ENCODE results near the gene ZNF296.
"Not testable (repeated sequence)": the region's sequence is repeated elsewhere in the genome, so short reads cannot be mapped to it uniquely, and the experiment has no call there.

ZNF296 gene

GRCh38 chr19:45076029-45076850, at the start of gene ZNF296:
TSS of gene ZNF296 (minus strand) at chr19:45076478. CDS start at chr19:45076373, 105 bp downstream.
- DNase-seq = no peak

- no peak for DNase-seq
Observed at GRCh38 chr19:45125360-45125759, 49.1 kb upstream of the ZNF296 start.

GRCh38 chr19:45124021-45124420, 47.7 kb upstream of the ZNF296 start:
- DNase-seq = no peak

- no peak for DNase-seq
Observed at GRCh38 chr19:45123440-45123850, 47.2 kb upstream of the ZNF296 start.

DNA sequence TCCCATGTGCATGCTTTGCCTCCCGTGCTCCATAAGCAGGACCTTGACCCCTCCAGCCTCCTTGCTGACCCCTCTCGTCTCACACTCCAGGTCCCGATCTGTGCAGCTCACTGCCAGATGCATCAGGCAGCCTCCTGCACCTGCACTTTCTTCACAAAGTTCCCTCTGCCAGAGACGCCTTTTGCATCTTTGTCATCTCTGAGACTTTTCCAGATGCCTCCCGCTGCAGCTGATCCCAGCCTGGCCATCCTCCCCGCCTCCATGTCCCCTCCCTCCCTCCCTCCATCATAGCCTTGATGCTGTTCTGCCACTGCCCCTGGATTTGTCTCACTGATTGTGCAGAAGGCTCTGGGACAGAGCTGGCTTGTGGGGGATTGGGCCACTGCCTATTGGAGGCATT, 46.6 kb upstream of the ZNF296 start:
- DNase-seq = no peak

DNA sequence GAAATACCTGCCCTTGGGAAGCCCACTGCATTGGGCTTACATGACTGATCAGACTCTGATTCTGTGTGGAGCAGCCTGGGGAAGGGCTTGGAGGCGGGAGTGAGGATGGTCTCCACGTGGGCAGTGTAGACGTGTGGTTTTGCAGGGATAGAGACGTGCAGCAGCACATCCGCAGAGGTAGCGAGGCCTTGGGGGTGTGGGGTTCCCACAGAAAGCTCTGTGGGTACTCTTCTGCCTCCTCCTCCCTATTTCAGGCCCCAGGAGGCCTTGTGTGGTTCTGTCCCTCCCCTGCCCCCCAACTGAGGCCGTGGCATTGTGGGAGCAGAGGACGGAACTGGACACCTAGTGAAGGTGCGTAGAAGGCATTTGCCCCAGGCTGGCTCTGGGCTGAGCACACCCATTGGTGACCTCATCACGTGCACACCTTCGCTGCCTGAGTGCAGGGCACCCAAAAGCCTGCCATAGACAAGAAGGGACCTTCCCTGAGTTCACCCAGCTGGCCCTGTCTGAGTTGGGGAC, 45.6 kb upstream of the ZNF296 start:
- no peak for DNase-seq

- no peak for DNase-seq
Observed at GRCh38 chr19:45119582-45119981, 43.3 kb upstream of the ZNF296 start.

- not testable (repeated sequence) for DNase-seq
Observed at GRCh38 chr19:45118591-45119355, 42.5 kb upstream of the ZNF296 start.

- DNase-seq = no peak
Observed at GRCh38 chr19:45118106-45118505, 41.8 kb upstream of the ZNF296 start.

GRCh38 chr19:45117671-45118070, 41.4 kb upstream of the ZNF296 start:
- DNase-seq = no peak

GRCh38 chr19:45117167-45117594, 40.9 kb upstream of the ZNF296 start:
- peak; percentile 59 for DNase-seq

DNA sequence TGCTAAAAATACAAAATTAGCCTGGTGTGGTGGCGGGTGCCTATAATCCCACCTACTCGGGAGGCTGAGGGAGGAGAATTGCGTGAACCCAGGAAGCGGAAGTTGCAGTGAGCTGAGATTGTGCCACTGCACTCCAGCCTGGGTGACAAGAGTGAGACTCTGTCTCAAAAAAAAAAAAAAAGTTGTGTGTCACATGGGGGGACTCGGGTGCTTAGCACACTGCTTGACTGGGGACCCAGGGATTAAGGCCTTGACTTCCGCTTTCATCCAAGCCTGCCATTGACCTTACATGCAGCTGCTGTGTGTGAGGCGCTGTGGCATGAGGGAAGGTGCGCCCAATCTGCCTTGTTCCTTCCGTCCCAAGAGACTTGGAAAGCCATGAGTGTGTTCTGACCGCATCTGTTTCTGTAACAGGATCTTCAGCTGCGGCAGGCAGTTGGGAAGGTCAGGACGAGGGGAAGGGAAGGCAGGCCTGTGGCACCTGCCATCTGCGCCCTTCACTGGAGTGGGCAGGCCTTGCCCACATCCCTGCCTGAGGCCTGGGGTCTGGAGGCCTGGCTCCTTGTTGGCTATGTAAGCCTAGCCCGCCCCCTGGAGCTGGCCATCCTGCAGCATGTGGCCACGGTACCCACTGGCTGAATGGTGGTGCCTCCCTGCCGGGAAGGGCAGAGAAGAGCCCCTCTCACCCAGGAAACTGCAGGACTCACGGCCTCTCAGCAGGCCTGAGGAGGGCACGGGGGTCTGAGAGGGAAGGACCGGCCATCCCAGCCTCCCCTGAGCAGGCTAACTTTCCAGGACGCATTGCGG, 39.7 kb upstream of the ZNF296 start:
- DNase-seq = no peak

- no peak for DNase-seq
Observed at GRCh38 chr19:45114116-45114515, 37.8 kb upstream of the ZNF296 start.

GRCh38 chr19:45113628-45114027, 37.4 kb upstream of the ZNF296 start:
- peak; percentile 93 for DNase-seq

DNA sequence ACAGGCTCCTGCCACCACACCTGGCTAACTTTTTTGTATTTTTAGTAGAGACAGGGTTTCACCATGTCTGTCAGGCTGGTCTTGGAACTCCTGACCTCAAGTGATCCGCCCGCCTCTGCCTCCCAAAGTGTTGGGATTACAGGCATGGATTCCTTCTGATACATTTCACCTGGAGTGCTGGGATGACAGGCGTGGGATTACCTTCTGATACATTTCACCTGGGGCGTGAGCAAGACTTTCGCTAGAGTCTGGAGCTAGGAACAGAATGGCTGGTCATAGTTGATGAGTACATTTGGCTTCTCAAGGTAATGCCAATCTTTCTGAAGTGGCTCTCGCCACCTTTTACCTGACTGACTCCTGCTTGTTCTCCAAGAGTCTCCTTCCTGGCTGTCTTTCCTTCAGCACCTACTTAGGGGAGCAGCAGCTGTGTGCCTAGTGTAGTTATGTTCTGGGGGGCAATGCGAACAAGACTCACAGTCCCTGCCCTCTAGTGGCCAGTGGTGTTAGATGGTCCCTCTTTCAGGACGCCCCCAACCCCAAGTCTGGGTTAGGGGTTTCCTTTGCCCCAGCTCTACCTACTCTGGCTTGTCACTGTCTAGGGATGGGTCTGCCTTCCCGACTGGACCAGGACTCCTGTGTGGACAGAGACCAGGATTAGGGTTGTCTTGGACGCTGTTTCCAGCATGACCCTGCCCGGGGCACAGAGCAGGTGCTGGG, 36.0 kb upstream of the ZNF296 start:
- DNase-seq = no peak

GRCh38 chr19:45110851-45111266, 34.6 kb upstream of the ZNF296 start:
- DNase-seq = no peak

GRCh38 chr19:45107621-45108150, 31.4 kb upstream of the ZNF296 start:
- no peak for DNase-seq

DNA sequence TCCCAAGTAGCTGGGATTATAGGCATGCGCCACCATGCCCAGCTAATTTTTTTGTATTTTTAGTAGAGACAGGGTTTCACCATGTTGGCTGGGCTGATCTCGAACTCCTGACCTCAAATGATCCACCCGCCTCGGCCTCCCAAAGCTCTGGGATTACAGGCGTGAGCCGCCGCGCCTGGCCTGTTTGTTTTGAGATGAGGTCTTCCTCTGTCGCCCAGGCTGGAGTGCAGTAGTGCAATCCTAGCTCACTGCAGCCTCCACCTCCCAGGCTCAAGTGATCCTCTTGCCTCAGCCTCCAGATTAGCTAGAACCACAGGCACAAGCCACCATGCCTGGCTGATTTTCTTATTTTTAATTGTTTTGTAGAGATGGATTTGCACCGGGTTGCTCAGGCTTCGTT, 30.1 kb upstream of the ZNF296 start:
- not testable (repeated sequence) for DNase-seq

DNA sequence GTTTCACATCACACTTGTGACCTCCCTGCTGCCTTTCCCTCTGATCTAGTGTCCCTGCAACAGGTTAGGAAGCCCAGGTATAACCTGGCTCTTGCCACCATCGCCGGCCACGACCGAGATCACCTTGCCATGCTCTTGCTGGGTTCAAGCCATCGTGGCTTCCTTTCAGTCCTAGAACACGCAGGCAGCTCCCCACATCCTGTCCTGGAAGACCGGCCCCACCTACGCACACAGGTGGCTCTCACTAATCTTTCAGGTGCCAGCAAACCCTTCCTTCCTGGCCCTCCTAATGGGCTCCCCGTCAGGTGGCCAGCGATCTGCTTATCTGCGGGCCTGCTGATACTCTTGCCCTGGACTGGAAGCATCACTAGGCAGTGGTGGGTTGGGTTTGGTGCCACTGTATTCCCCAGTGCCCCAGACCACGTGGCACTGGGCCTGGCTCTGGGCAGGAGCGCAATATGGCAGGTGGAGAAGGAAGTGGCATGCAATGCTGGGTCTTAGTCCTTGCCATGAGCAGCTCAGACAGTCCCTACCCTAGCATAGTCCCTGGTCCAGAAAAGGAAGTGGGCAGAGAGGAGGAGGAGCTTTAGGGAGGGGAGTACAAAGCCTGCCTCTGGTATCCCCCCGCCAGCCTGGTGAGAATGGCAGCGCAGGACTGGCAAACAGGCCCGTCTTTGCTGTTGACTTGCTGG, 28.5 kb upstream of the ZNF296 start:
- no peak for DNase-seq

GRCh38 chr19:45103508-45104319, 27.4 kb upstream of the ZNF296 start:
- peak; percentile 64 for DNase-seq

GRCh38 chr19:45103156-45103507, 26.9 kb upstream of the ZNF296 start:
- DNase-seq = no peak
